SIG-M5 treated with dmso at 0.1 percent for 504 hours (cell line): ENCODE data around the gene ENPP6.

Experiments
- DNase-seq: peaks from one replicate; lab custom pipeline; 2025; ENCODE audit not compliant: unreplicated experiment; lab: John Stamatoyannopoulos, UW

The ENPP6 gene

GRCh38 chr4:184192933-184193332, 24.7 kb downstream of the ENPP6 start:
- DNase-seq: no peak

GRCh38 chr4:184191267-184191666, 26.4 kb downstream of the ENPP6 start:
- DNase-seq: no peak

- no peak for DNase-seq
These were observed 27.0 kb downstream of the ENPP6 start for GRCh38 chr4:184190711-184191110.

GRCh38 chr4:184189966-184190365, 27.7 kb downstream of the ENPP6 start:
- no peak for DNase-seq

- DNase-seq: no peak
These were observed 29.0 kb downstream of the ENPP6 start for GRCh38 chr4:184188443-184189400.

GRCh38 chr4:184177271-184177670, 40.4 kb downstream of the ENPP6 start:
- DNase-seq: no peak

GRCh38 chr4:184174571-184175488, 42.8 kb downstream of the ENPP6 start:
- DNase-seq: no peak

- no peak for DNase-seq
These were observed 46.7 kb downstream of the ENPP6 start for GRCh38 chr4:184171011-184171410.

GRCh38 chr4:184169225-184169867, 48.3 kb downstream of the ENPP6 start:
- no peak for DNase-seq

- DNase-seq: peak; percentile 20
These were observed 49.2 kb downstream of the ENPP6 start for GRCh38 chr4:184168406-184169019.

GRCh38 chr4:184167576-184167975, 50.1 kb downstream of the ENPP6 start:
- no peak for DNase-seq

- DNase-seq: no peak
These were observed 50.9 kb downstream of the ENPP6 start for GRCh38 chr4:184166736-184167135.

GRCh38 chr4:184165291-184165690, 52.4 kb downstream of the ENPP6 start:
- DNase-seq: no peak

GRCh38 chr4:184163813-184164212, 53.9 kb downstream of the ENPP6 start:
- peak; percentile 42 for DNase-seq

- no peak for DNase-seq
These were observed 55.1 kb downstream of the ENPP6 start for GRCh38 chr4:184162596-184162995.

GRCh38 chr4:184157322-184157721, 60.4 kb downstream of the ENPP6 start:
- DNase-seq: no peak

- DNase-seq: no peak
These were observed 61.3 kb downstream of the ENPP6 start for GRCh38 chr4:184156163-184156920.

GRCh38 chr4:184154199-184154598, 63.5 kb downstream of the ENPP6 start:
- DNase-seq: no peak

GRCh38 chr4:184153781-184154180, 63.9 kb downstream of the ENPP6 start:
- no peak for DNase-seq

GRCh38 chr4:184151988-184152485, 65.6 kb downstream of the ENPP6 start:
- no peak for DNase-seq
